CD14-positive monocyte (primary cell): ENCODE data around the gene FRS2. TPM values are rescaled to one million over a fixed set of nuclear protein-coding genes. Genes with fewer than 3 reads are reported as not detected.
A peak's percentile ranks its signal among the peaks of the same experiment; 100 is the strongest.

Experiments used
- DNase-seq, 3 donors: peaks; one replicate each; pipeline ENCODE4 v3.0.0-alpha.2; 2011 to 2022
- H2AFZ ChIP-seq: 2 replicates; pipeline ENCODE4 v1.6.0; 2012; ENCODE audit warnings: mild to moderate bottlenecking, low read depth, low read length, inconsistent platforms; ENCODE audit not compliant: insufficient read depth, poor library complexity, severe bottlenecking
- H3K27ac ChIP-seq, 2 donors: 1 replicate in 1 of 2; 2 replicates in 1 of 2; pipeline ENCODE4 v1.5.1; 2012 to 2013; ENCODE audit warnings: low read length in 2 of 2, control low read depth in 1 of 2, inconsistent platforms in 1 of 2, low read depth in 1 of 2, mild to moderate bottlenecking in 1 of 2
- H3K27me3 ChIP-seq, 2 donors: one replicate each; pipeline versions ENCODE4 v1.6.0 to v1.6.1; 2011 to 2013; ENCODE audit warnings: low read length in 2 of 2; ENCODE audit not compliant: control insufficient read depth in 2 of 2, insufficient read depth in 2 of 2
- H3K36me3 ChIP-seq, 2 donors: replicated peaks in 1 of 2; 1 replicate in 1 of 2; 2 replicates in 1 of 2; pipeline versions ENCODE4 v1.5.1 to v1.6.1; 2012 to 2013; ENCODE audit warnings: low read length in 2 of 2, control low read depth in 1 of 2, inconsistent platforms in 1 of 2, mild to moderate bottlenecking in 1 of 2; ENCODE audit not compliant: insufficient read depth in 2 of 2, control insufficient read depth in 1 of 2
- H3K4me1 ChIP-seq, 2 donors: 1 replicate in 1 of 2; 2 replicates in 1 of 2; pipeline versions ENCODE4 v1.5.1 to v1.6.1; 2012 to 2013; ENCODE audit warnings: low read length in 2 of 2, control low read depth in 1 of 2, inconsistent platforms in 1 of 2, mild to moderate bottlenecking in 1 of 2, moderate library complexity in 1 of 2; ENCODE audit not compliant: insufficient read depth in 2 of 2, control insufficient read depth in 1 of 2
- H3K4me2 ChIP-seq: replicated peaks from 2 replicates; pipeline ENCODE3; 2012; ENCODE audit warnings: low read length, moderate library complexity, mild to moderate bottlenecking; ENCODE audit not compliant: poor library complexity, severe bottlenecking; ENCODE audit errors: extremely low read depth
- H3K4me3 ChIP-seq, 3 experiments: fragments of 200-600 bp in 1 of 3; sonication (generic) in 1 of 3; replicated peaks in 1 of 3; 1 replicate in 2 of 3; 2 replicates in 1 of 3; pipeline ENCODE4 v1.5.1; 2011 to 2013; ENCODE audit warnings: low read length in 3 of 3, mild to moderate bottlenecking in 3 of 3, control low read depth in 2 of 3, low read depth in 2 of 3, inconsistent platforms in 1 of 3, moderate library complexity in 1 of 3
- H3K79me2 ChIP-seq: 2 replicates; pipeline ENCODE4 v1.6.0; 2012; ENCODE audit warnings: mild to moderate bottlenecking, control low read depth, inconsistent platforms, low read length, moderate library complexity; ENCODE audit not compliant: insufficient read depth
- H3K9ac ChIP-seq: 2 replicates; pipeline ENCODE4 v1.6.0; 2017; ENCODE audit warnings: low read length, mild to moderate bottlenecking; ENCODE audit not compliant: insufficient read depth, poor library complexity, severe bottlenecking
- H3K9me3 ChIP-seq, 2 donors: replicated peaks in 1 of 2; 1 replicate in 1 of 2; 2 replicates in 1 of 2; pipeline versions ENCODE4 v1.5.1 to v1.6.1; 2012 to 2013; ENCODE audit warnings: low read length in 2 of 2, control low read depth in 1 of 2; ENCODE audit not compliant: control insufficient read depth in 1 of 2, insufficient read depth in 1 of 2
- H4K20me1 ChIP-seq: 2 replicates; pipeline ENCODE4 v1.6.0; 2012; ENCODE audit warnings: mild to moderate bottlenecking, low read length, control low read depth, moderate library complexity; ENCODE audit not compliant: insufficient read depth
- H3K27ac Mint-ChIP-seq, 7 donors: one replicate each; pipeline ENCODE4 v1.8.0; 2020; ENCODE audit warnings: mild to moderate bottlenecking in 7 of 7, mixed read lengths in 7 of 7, moderate library complexity in 6 of 7, inconsistent platforms in 2 of 7
- H3K27me3 Mint-ChIP-seq, 3 donors: one replicate each; pipeline ENCODE4 v1.8.0; 2021 to 2022; ENCODE audit warnings: low read depth in 3 of 3, mild to moderate bottlenecking in 3 of 3, mixed read lengths in 3 of 3, moderate library complexity in 3 of 3, inconsistent platforms in 1 of 3
- H3K36me3 Mint-ChIP-seq, 2 donors: one replicate each; pipeline ENCODE4 v1.8.0; 2020; ENCODE audit warnings: mixed read lengths in 2 of 2, inconsistent platforms in 1 of 2, mild to moderate bottlenecking in 1 of 2
- H3K4me1 Mint-ChIP-seq: one replicate; pipeline ENCODE4 v1.8.0; 2020; ENCODE audit warnings: mild to moderate bottlenecking, mixed read lengths
- H3K4me3 Mint-ChIP-seq, 2 donors: one replicate each; pipeline ENCODE4 v1.8.0; 2020; ENCODE audit warnings: mild to moderate bottlenecking in 2 of 2, mixed read lengths in 2 of 2, moderate library complexity in 1 of 2
- H3K9me3 Mint-ChIP-seq, 7 donors: one replicate each; pipeline ENCODE4 v1.8.0; 2020 to 2022; ENCODE audit warnings: mixed read lengths in 7 of 7, mild to moderate bottlenecking in 6 of 7, moderate library complexity in 6 of 7, inconsistent platforms in 2 of 7
- CTCF ChIP-seq: fragments of 200-600 bp; IDR thresholded peaks from one replicate; pipeline ENCODE4 v1.8.0; 2022; ENCODE audit warnings: antibody characterized with exemption, mild to moderate bottlenecking
- WGBS: methylation state at CpG from one replicate; pipeline ENCODE4 v1.1.5; 2013; ENCODE audit warnings: missing lambda C conversion rate; ENCODE audit not compliant: insufficient coverage; 5-methylcytosine and 5-hydroxymethylcytosine counted together
- intact Hi-C, 2 donors: fragments of 100-400 bp; cut with micrococcal nuclease; formaldehyde crosslinking; loops; one replicate each; pipeline versions ENCODE4 v1.15.0 to v1.15.1; 2023
- polyA plus RNA-seq, 3 donors: library from polyadenylated mRNA; depleted of rRNA in 1 of 3; unstranded in 2 of 3; stranded (reverse) in 1 of 3; fragments of 300-500 nt in 2 of 3; fragments of >200 nt in 1 of 3; fragmentation: Illumina TruSeq in 2 of 3; gene quantifications; 1 replicate in 2 of 3; 2 replicates in 1 of 3; pipeline ENCODE4 v1.2.3, GENCODE V29; 2012 to 2021

Gene FRS2
- polyA plus RNA-seq, 3 donors: 6.8 to 13.6 (median 13.0) TPM

- H3K27ac Mint-ChIP-seq: peak overlapping the region in 1 of 7 donors; percentile 12
These were observed 109.9 kb downstream of the FRS2 start for GRCh38 chr12:69580074-69580473.

GRCh38 chr12:69583203-69583602 is 113.0 kb downstream of the FRS2 start:
- Histone ChIP-seq H3K9me3 (no peaks in the 10 kb centered on the region), H3K4me2 (no peak overlapping the region), H3K27me3 (no peaks in the 10 kb centered on the region), H4K20me1 (no peaks in the 10 kb centered on the region), H3K79me2 (peaks cover 24% of the 10 kb centered on the region), H2AFZ (peak overlapping the region; percentile 15), H3K27ac (no peak overlapping the region), H3K9ac (no peak overlapping the region), H3K36me3 (peaks cover 12 to 13% of the 10 kb centered on the region in 2 donors), H3K4me3 (no peak overlapping the region), H3K4me1 (peaks cover 9 to 13% of the 10 kb centered on the region in 2 donors)
- intact Hi-C loops: loop anchor here in 1 of 2 donors (5.0 kb wide), 1 partner anchor 221 kb away; no protein-coding TSS in a partner anchor
- H3K36me3 Mint-ChIP-seq: peaks cover 7 to 8% of the 10 kb centered on the region in 2 donors
- no peak for TF ChIP-seq CTCF
- peaks cover 12% of the 10 kb centered on the region for H3K4me1 Mint-ChIP-seq
- no peak overlapping the region for H3K4me3 Mint-ChIP-seq
- peak overlapping the region in 1 of 7 donors; percentile 20 for H3K27ac Mint-ChIP-seq
- H3K27me3 Mint-ChIP-seq: no peaks in the 10 kb centered on the region
- DNase-seq: no peak
- H3K9me3 Mint-ChIP-seq: no peaks in the 10 kb centered on the region

More at GRCh38 chr12:69580074-69580473, 109.9 kb downstream of the FRS2 start:
- no peaks in the 10 kb centered on the region for H3K27me3 Mint-ChIP-seq
- no peak overlapping the region for H3K27ac ChIP-seq
- H3K4me2 ChIP-seq: no peak overlapping the region
- no peaks in the 10 kb centered on the region for H3K9me3 Mint-ChIP-seq
- H3K36me3 ChIP-seq: peaks cover 10 to 11% of the 10 kb centered on the region in 2 donors
- H2AFZ ChIP-seq: no peak overlapping the region
- H3K4me3 Mint-ChIP-seq: no peak overlapping the region
- DNase-seq: no peak
- no peak overlapping the region for H3K9ac ChIP-seq
- intact Hi-C loops: loop anchor here in 1 of 2 donors (5.0 kb wide), 1 partner anchor 218 kb away; no protein-coding TSS in a partner anchor
- no peaks in the 10 kb centered on the region for H3K27me3 ChIP-seq
- no peak for TF ChIP-seq CTCF
- H4K20me1 ChIP-seq: no peaks in the 10 kb centered on the region
- H3K4me1 ChIP-seq: peaks cover 4 to 5% of the 10 kb centered on the region in 2 donors
- H3K36me3 Mint-ChIP-seq: peaks cover 10 to 13% of the 10 kb centered on the region in 2 donors
- H3K4me3 ChIP-seq: no peak overlapping the region
- no peaks in the 10 kb centered on the region for H3K9me3 ChIP-seq
- peaks cover 7% of the 10 kb centered on the region for H3K4me1 Mint-ChIP-seq
- 80% methylated on average over 1 of the region's 1 CpG for WGBS
- no peaks in the 10 kb centered on the region for H3K79me2 ChIP-seq
